GM21360 (cell line): Measurements from ENCODE around the gene UBXN7.
"Not testable (repeated sequence)": the region's sequence is repeated elsewhere in the genome, so short reads cannot be mapped to it uniquely, and the experiment has no call there.

Source experiments
- ATAC-seq: cut with Tn5 transposase; IDR thresholded peaks from one replicate; pipeline ENCODE4 v1.9.1; 2021; ENCODE audit warnings: mild to moderate bottlenecking, moderate library complexity; ENCODE audit not compliant: unreplicated experiment

UBXN7 gene

GRCh38 chr3:196432137-196432879 lies at the start of gene UBXN7:
TSS of gene UBXN7 (minus strand) at chr3:196432427. CDS start at chr3:196432399, 28 bp downstream.
- peak; percentile 79 for ATAC-seq

- ATAC-seq: no peak
These were observed 45.5 kb upstream of the UBXN7 start for GRCh38 chr3:196477678-196478077.

DNA sequence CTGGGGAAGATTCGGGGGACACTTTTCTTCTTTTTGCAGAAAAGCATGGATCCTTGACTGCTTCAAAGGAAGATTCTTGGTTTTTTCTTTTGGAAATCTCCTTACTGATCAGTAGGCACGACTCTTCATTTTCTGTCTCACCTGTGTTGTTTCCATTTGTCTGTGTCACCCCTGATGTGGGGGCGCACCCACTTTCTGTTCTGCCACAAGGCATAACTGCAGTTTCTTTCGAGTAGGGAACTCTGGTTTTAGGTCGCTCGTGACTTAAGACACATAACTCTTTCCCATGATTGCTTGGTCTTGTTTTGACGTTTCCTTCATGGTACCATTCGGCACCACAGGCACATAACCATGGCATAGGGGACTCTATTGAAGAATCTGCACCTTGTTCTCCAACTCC lies 40.1 kb upstream of the UBXN7 start:
- ATAC-seq: no peak

DNA sequence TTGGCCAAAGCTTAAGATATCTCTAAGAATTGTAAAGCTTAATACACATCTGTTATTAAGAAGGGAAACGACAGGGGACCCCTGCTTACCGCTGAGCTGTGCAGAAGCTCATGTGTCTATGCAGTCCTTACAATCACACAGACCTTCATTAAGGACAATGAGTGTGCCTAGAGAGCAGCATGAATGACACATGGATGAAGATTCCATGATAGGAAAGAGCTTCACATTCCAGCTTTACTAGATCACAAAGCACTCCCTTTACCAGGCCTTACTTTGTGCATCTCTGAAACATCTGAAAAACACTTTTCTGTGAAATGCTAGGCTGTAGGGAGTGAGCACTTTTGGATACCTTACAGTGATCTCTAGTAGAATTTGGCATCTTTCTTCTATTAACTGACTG lies 39.3 kb upstream of the UBXN7 start:
- no peak for ATAC-seq

DNA sequence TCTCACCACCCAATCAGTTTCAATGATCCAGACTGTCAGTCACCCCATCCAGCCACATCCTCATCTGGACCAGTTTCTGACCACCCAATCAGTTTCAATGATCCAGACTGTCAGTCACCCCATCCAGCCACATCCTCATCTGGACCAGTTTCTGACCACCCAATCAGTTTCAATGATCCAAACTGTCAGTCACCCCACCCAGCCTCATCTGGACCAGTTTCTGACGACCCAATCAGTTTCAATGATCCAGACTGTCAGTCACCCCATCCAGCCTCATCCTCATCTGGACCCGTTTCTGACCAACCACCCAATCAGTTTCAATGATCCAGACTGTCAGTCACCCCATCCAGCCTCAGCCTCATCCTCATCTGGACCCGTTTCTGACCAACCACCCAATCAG lies 38.0 kb upstream of the UBXN7 start:
- not testable (repeated sequence) for ATAC-seq

- ATAC-seq: no peak
These were observed 31.6 kb upstream of the UBXN7 start for GRCh38 chr3:196463804-196464203.

GRCh38 chr3:196463478-196463756 lies 31.2 kb upstream of the UBXN7 start:
- ATAC-seq: no peak

GRCh38 chr3:196462680-196463477 lies 30.7 kb upstream of the UBXN7 start:
- not testable (repeated sequence) for ATAC-seq

DNA sequence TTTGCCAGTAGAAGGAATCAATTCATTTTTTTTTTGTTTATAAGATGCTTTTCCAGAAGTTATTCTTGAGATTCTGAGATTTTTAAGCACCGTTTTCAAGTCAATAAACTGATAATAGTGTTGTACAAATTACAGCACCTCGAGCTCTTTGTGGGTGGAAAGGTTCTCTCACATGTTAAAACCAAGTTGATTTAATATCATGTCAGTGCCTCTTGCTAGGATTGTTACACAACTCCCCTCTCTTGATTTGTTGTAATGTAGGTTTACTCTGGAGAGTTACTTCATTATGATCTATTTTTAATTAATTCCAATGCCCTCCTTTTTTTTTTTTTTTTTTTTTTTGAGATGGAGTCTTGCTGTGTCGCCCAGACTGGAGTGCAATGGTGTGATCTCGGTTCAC lies 25.8 kb upstream of the UBXN7 start:
- ATAC-seq: no peak

- ATAC-seq: not testable (repeated sequence)
These were observed 25.2 kb upstream of the UBXN7 start for GRCh38 chr3:196457470-196457869.

DNA sequence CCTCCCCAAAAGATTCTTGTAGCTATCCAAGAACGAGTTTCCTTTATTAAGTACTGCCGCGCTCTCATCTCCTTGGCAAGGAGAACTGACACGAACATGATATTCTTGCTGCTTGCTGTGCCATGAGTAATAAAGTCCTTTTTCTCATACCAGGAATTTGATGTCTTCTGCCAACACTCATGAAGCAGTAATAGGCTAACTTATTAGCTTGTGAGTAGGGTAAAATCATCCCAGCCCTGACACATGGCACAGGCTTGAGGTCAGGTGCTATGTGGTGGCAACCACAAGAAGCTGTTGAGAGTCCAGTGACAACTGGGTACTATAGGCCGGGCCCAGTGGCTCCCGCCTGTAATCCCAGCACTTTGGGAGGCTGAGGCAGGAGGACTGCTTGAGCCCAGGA lies 22.7 kb upstream of the UBXN7 start:
- no peak for ATAC-seq

- ATAC-seq: not testable (repeated sequence)
These were observed 13.2 kb upstream of the UBXN7 start for GRCh38 chr3:196445391-196445790.

GRCh38 chr3:196444500-196444894 lies 12.3 kb upstream of the UBXN7 start:
- ATAC-seq: no peak

- ATAC-seq: peak; percentile 53
These were observed 8.5 kb upstream of the UBXN7 start for GRCh38 chr3:196440696-196441095.

GRCh38 chr3:196440041-196440537 lies 7.9 kb upstream of the UBXN7 start:
- ATAC-seq: peak; percentile 40

GRCh38 chr3:196431181-196432136 lies 768 bp downstream of the UBXN7 start:
- ATAC-seq: peak; percentile 31

GRCh38 chr3:196428041-196428440 lies 4.2 kb downstream of the UBXN7 start:
- ATAC-seq: no peak

DNA sequence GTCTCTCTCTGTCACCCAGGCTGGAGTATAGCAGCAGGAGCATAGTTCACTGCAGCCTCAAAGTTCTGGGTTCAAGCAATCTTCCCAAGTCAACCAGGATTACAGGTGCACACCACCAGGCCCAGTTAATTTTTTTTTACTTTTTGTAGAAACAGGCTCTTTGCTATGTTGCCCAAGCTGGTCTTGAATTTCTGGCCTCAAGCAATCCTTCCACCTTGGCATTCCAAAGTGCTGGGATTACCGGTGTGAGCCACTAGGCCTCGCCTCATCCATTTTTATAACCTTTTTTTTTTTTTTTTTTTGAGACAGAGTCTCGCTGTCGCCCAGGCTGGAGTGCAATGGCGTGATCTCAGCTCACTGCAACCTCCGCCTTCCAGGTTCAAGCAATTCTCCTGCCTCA lies 7.8 kb downstream of the UBXN7 start:
- not testable (repeated sequence) for ATAC-seq

- no peak for ATAC-seq
These were observed 9.0 kb downstream of the UBXN7 start for GRCh38 chr3:196423044-196423781.

DNA sequence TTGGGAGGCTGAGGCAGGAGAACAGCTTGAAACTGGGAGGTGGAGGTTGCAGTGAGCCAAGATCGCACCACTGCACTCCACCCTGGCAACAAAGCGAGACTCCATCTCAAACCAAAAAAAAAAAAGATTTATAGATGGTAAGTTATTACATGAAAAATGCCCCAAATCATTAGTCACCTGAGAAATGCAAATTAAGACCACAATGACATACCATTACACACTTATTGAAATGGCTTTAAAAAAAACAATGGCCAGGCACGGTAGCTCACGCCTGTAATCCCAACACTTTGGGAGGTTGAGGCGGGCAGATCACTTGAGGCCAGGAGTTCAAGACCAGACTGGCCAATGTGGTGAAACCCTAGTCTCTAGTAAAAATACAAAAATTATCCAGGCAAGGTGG lies 10.6 kb downstream of the UBXN7 start:
- ATAC-seq: not testable (repeated sequence)
